Erythroblast (primary cell): Measurements from ENCODE around the gene CD6.

ENCODE experiments used
- GATA1 ChIP-seq: IDR thresholded peaks from 2 replicates; pipeline ENCODE4 v1.6.1; 2011; ENCODE audit warnings: low read depth, mild to moderate bottlenecking, control low read depth, low read length, moderate library complexity
- POLR2A ChIP-seq: IDR thresholded peaks from 2 replicates; pipeline ENCODE4 v1.6.1; 2011; ENCODE audit warnings: mild to moderate bottlenecking, low read length

- TF ChIP-seq POLR2A (no peak), GATA1 (no peak)
These were observed 48.4 kb downstream of the CD6 start for GRCh38 chr11:61019832-61020405.
